K562 (cell line): Measurements from ENCODE around the gene SLC22A3. TPM values are rescaled to one million over a fixed set of nuclear protein-coding genes. Genes with fewer than 3 reads are reported as not detected.

ENCODE experiments used
- ATAC-seq: fragments of 200-7000 bp; cut with Tn5 transposase; 3 replicates; pipeline ENCODE4 v1.9.1; 2020; ENCODE audit warnings: moderate library complexity
- BruUV-seq: library from RNA; stranded (reverse); fragments of 400-500 nt; replicated peaks from 2 replicates; lab custom pipeline; 2021; lab: Mats Ljungman, UMichigan
- CTCF ChIA-PET: fragments of 300-600 bp; formaldehyde crosslinking; extraction: SDS; loops from one replicate; lab custom pipeline; 2021; ENCODE audit warnings: low intra/inter-chr PET ratio; lab: Yijun Ruan, JAX
- POLR2A ChIA-PET: fragments of 300-600, 350-650 bp; sonication (Branson Sonifier 250); formaldehyde crosslinking; extraction: SDS; loops from one replicate; lab custom pipeline; 2021; ENCODE audit warnings: antibody characterized with exemption, inconsistent platforms; lab: Yijun Ruan, JAX
- DNase-seq, 4 experiments: peaks; one replicate each; pipeline versions ENCODE4 v3.0.0 to v3.0.0-alpha.2; 2011 to 2018; ENCODE audit warnings: low spot score in 3 of 4, mixed read lengths in 3 of 4; ENCODE audit errors: extremely low read depth in 1 of 4
- FAIRE-seq: peaks from 2 replicates; lab custom pipeline; 2011; peaks lifted over from hg19 to GRCh38; lab: Jason Lieb, UNC
- H2AFZ ChIP-seq: 2 replicates; pipeline ENCODE4 v1.6.0; 2011; ENCODE audit warnings: low read depth, low read length, control low read depth, inconsistent platforms
- H3K27ac ChIP-seq: fragments of 200-600 bp; 3 replicates; pipeline ENCODE4 v1.8.0; 2011; ENCODE audit warnings: low read depth, mild to moderate bottlenecking, control low read depth, inconsistent platforms, low read length, moderate library complexity, mixed read lengths; ENCODE audit errors: extremely low read depth
- H3K27me3 ChIP-seq, 2 experiments: fragments of 300-600 bp in 1 of 2; 2 replicates in 1 of 2; 3 replicates in 1 of 2; pipeline versions ENCODE4 v1.6.0 to v1.8.0; 2011; ENCODE audit warnings: inconsistent platforms in 2 of 2, low read length in 2 of 2, mild to moderate bottlenecking in 1 of 2, mixed read lengths in 1 of 2, moderate library complexity in 1 of 2; ENCODE audit not compliant: control insufficient read depth in 2 of 2, insufficient read depth in 2 of 2
- H3K36me3 ChIP-seq: fragments of 300-600 bp; 3 replicates; pipeline ENCODE4 v1.8.0; 2011; ENCODE audit warnings: mild to moderate bottlenecking, low read length, inconsistent platforms; ENCODE audit not compliant: control insufficient read depth, insufficient read depth
- H3K4me1 ChIP-seq, 2 experiments: fragments of 200-600 bp in 1 of 2; replicated peaks in 1 of 2; 2 replicates in 1 of 2; 3 replicates in 1 of 2; pipeline versions ENCODE4 v1.5.1 to v1.8.0; 2011; ENCODE audit warnings: inconsistent platforms in 2 of 2, low read length in 2 of 2, mild to moderate bottlenecking in 1 of 2, mixed read lengths in 1 of 2, moderate library complexity in 1 of 2; ENCODE audit not compliant: control insufficient read depth in 2 of 2, insufficient read depth in 2 of 2
- H3K4me2 ChIP-seq: 2 replicates; pipeline ENCODE4 v1.6.1; 2011; ENCODE audit warnings: low read length, control low read depth, inconsistent platforms, mixed read lengths; ENCODE audit not compliant: insufficient read depth
- H3K4me3 ChIP-seq: fragments of 200-600 bp; sonication (generic), shearing (Covaris generic); 2 replicates; pipeline ENCODE4 v1.5.1; 2016; ENCODE audit warnings: control low read depth, inconsistent platforms
- H3K79me2 ChIP-seq: fragments of 200-600 bp; 3 replicates; pipeline ENCODE4 v1.8.0; 2011; ENCODE audit warnings: low read length, inconsistent platforms; ENCODE audit not compliant: control insufficient read depth, insufficient read depth
- H3K9ac ChIP-seq, 2 experiments: 2 replicates each; pipeline versions ENCODE4 v1.6.0 to v1.6.1; 2011; ENCODE audit warnings: low read depth in 2 of 2, low read length in 2 of 2, control low read depth in 1 of 2, inconsistent platforms in 1 of 2, mild to moderate bottlenecking in 1 of 2, mixed read lengths in 1 of 2; ENCODE audit not compliant: insufficient read depth in 1 of 2
- H3K9me1 ChIP-seq: one replicate; pipeline ENCODE4 v1.6.0; 2011; ENCODE audit warnings: inconsistent platforms, mild to moderate bottlenecking, low read length, moderate library complexity; ENCODE audit not compliant: control insufficient read depth, insufficient read depth
- H3K9me3 ChIP-seq: replicated peaks from 2 replicates; pipeline ENCODE4 v1.5.1; 2011; ENCODE audit warnings: low read depth, low read length, inconsistent platforms; ENCODE audit not compliant: control insufficient read depth, insufficient read depth
- H4K20me1 ChIP-seq: replicated peaks from 2 replicates; pipeline ENCODE4 v1.6.1; 2011; ENCODE audit warnings: low read length, inconsistent platforms, mixed read lengths; ENCODE audit not compliant: control insufficient read depth, insufficient read depth
- ADNP ChIP-seq: fragments of 200-800 bp; sonication (Bioruptor generic); IDR thresholded peaks from 2 replicates; pipeline ENCODE4 v1.6.1; 2016; ENCODE audit warnings: missing genetic modification characterization, missing compliant biosample characterization
- CHD2 ChIP-seq: IDR thresholded peaks from 2 replicates; pipeline ENCODE4 v1.6.1; 2011; ENCODE audit warnings: low read depth, low read length
- IFI16 ChIP-seq: fragments of 250-450 bp; sonication (Bioruptor Pico); IDR thresholded peaks from 2 replicates; pipeline ENCODE4 v2.1.2; 2022; ENCODE audit warnings: mild to moderate bottlenecking, inconsistent platforms
- L3MBTL2 ChIP-seq: fragments of 450-650 bp; IDR thresholded peaks from 2 replicates; pipeline ENCODE4 v1.6.1; 2016; ENCODE audit warnings: mild to moderate bottlenecking, moderate library complexity
- NCOA1 ChIP-seq: fragments of 450-650 bp; IDR thresholded peaks from 2 replicates; pipeline ENCODE4 v1.6.1; 2016; ENCODE audit warnings: low read depth
- NFYB ChIP-seq: IDR thresholded peaks from 2 replicates; pipeline ENCODE4 v1.6.1; 2011; ENCODE audit warnings: mild to moderate bottlenecking, moderate library complexity; ENCODE audit not compliant: insufficient read length; ENCODE audit errors: extremely low read depth
- PCBP2 ChIP-seq: fragments of 200-400 bp; formaldehyde crosslinking; IDR thresholded peaks from 2 replicates; pipeline ENCODE4 v1.6.1; 2018; ENCODE audit warnings: low read length, low read depth, mild to moderate bottlenecking, moderate library complexity; ENCODE audit not compliant: poor library complexity, severe bottlenecking
- SLC30A9 ChIP-seq: fragments of 250-450 bp; sonication (Bioruptor Pico); IDR thresholded peaks from 2 replicates; pipeline ENCODE4 v1.8.0; 2022; ENCODE audit warnings: mild to moderate bottlenecking, moderate library complexity
- SNRNP70 ChIP-seq: fragments of 200-400 bp; formaldehyde crosslinking; optimal IDR thresholded peaks from 2 replicates; pipeline ENCODE3; 2017; ENCODE audit warnings: low read depth, low read length
- SP1 ChIP-seq: sonication (generic); formaldehyde crosslinking; IDR thresholded peaks from 2 replicates; pipeline ENCODE4 v1.8.1; 2022; ENCODE audit warnings: mild to moderate bottlenecking, missing genetic modification reagents
- SRSF7 ChIP-seq: fragments of 200-400 bp; formaldehyde crosslinking; optimal IDR thresholded peaks from 2 replicates; pipeline ENCODE3; 2017; ENCODE audit warnings: mild to moderate bottlenecking, low read depth, low read length
- TAF7 ChIP-seq: fragments of 450-650 bp; IDR thresholded peaks from 2 replicates; pipeline ENCODE4 v1.6.1; 2016; ENCODE audit warnings: missing genetic modification characterization, missing compliant biosample characterization
- U2AF1 ChIP-seq: fragments of 200-400 bp; formaldehyde crosslinking; optimal IDR thresholded peaks from 2 replicates; pipeline ENCODE3; 2017; ENCODE audit warnings: mild to moderate bottlenecking, low read depth, low read length, moderate library complexity
- ZKSCAN8 ChIP-seq: fragments of 200-800 bp; sonication (Bioruptor generic); IDR thresholded peaks from 2 replicates; pipeline ENCODE4 v1.6.1; 2016; ENCODE audit warnings: missing genetic modification characterization, missing compliant biosample characterization
- ZNF707 ChIP-seq: fragments of 250-450 bp; sonication (Bioruptor Pico); conservative IDR thresholded peaks from 2 replicates; pipeline ENCODE4 v1.8.0; 2022; ENCODE audit warnings: inconsistent platforms, mild to moderate bottlenecking, moderate library complexity
- ZNF778 ChIP-seq: fragments of 450-650 bp; formaldehyde crosslinking; IDR thresholded peaks from 2 replicates; pipeline ENCODE4 v1.4.0; 2020; ENCODE audit warnings: mild to moderate bottlenecking, moderate library complexity
- WGBS: fragments of 100-300 bp; shearing (Covaris generic); methylation state at CpG from one replicate; pipeline ENCODE4 v1.1.6; 2016; ENCODE audit warnings: low coverage, mixed read lengths; ENCODE audit not compliant: insufficient coverage; ENCODE audit errors: missing lambda C conversion rate; 5-methylcytosine and 5-hydroxymethylcytosine counted together
- in situ Hi-C: fragments of 300-500 bp; cut with MboI; formaldehyde crosslinking; loops from 4 replicates; pipeline ENCODE4 v1.15.0; 2018; ENCODE audit warnings: inconsistent platforms, mixed read lengths
- intact Hi-C: fragments of 100-400 bp; cut with micrococcal nuclease; formaldehyde crosslinking; loops from 2 replicates; pipeline ENCODE4 v1.14.2; 2022
- polyA plus RNA-seq, 8 experiments: library from polyadenylated mRNA; depleted of rRNA in 4 of 8; stranded (reverse) in 5 of 8; unstranded in 3 of 8; fragments of >200 nt; fragmentation: Nextera tagmentation in 2 of 8; fragmentation: Illumina TruSeq in 1 of 8; extraction: Ambion mirVana in 2 of 8; extraction: Trizol in 1 of 8; gene quantifications; 2 replicates each; pipeline versions ENCODE4 v1.2.1 to v1.2.3, GENCODE V29; 2011 to 2014; ENCODE audit warnings: inconsistent platforms in 1 of 8, missing spikeins in 1 of 8
- total RNA-seq, 7 experiments: library from RNA; depleted of rRNA in 6 of 7; stranded (reverse); fragments of >200 nt in 6 of 7; fragmentation: Illumina TruSeq in 2 of 7; extraction: Trizol in 2 of 7; gene quantifications; 2 replicates each; pipeline versions ENCODE4 v1.2.1 to v1.2.3, GENCODE V29; 2011 to 2021; ENCODE audit warnings: low replicate concordance in 1 of 7
- TF ChIP-seq, protein P1 (sequence below): IDR thresholded peaks from 2 replicates; pipeline ENCODE4 v1.6.1; 2016; ENCODE audit warnings: missing genetic modification characterization, missing compliant biosample characterization
- TF ChIP-seq, protein P2 (sequence below): fragments of 250-450 bp; sonication (Bioruptor Pico); IDR thresholded peaks from 2 replicates; pipeline ENCODE4 v1.5.0; 2021
- TF ChIP-seq, protein P3 (sequence below): sonication (generic); formaldehyde crosslinking; IDR thresholded peaks from 2 replicates; pipeline ENCODE4 v1.8.1; 2023; ENCODE audit warnings: mild to moderate bottlenecking, missing genetic modification reagents

The SLC22A3 gene
- total and polyA plus RNA-seq, 9 of the 15 experiments (the other 6 are each of a cell fraction or from before 2014, with no cell fraction given), result not detected

DNA sequence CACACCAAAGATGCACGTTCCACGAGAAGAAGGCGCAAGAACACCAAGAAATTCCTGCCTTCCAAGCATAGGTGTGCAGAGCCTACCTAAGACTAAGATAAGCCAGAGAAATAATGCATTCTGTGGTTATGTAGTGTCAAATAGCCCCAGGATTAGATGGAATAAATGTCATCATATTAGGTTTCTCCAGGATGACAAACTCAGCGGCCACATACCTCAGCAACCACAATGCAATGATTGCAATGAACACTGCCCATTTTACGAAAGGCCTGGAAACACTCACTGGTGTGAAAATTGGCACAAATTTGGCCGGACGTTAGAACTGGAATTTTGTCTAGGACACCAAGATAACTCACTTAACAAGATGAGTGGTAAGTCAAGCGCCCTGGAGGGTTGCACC, 129.7 kb downstream of the SLC22A3 start (continued):
- TF ChIP-seq, protein P1, sequence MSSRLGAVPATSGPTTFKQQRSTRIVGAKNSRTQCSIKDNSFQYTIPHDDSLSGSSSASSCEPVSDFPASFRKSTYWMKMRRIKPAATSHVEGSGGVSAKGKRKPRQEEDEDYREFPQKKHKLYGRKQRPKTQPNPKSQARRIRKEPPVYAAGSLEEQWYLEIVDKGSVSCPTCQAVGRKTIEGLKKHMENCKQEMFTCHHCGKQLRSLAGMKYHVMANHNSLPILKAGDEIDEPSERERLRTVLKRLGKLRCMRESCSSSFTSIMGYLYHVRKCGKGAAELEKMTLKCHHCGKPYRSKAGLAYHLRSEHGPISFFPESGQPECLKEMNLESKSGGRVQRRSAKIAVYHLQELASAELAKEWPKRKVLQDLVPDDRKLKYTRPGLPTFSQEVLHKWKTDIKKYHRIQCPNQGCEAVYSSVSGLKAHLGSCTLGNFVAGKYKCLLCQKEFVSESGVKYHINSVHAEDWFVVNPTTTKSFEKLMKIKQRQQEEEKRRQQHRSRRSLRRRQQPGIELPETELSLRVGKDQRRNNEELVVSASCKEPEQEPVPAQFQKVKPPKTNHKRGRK (tag), result no peak
- no peak for TF ChIP-seq SLC30A9 (CRISPR knock-in tag)
- TF ChIP-seq SNRNP70, result no peak
- TF ChIP-seq, protein P2, sequence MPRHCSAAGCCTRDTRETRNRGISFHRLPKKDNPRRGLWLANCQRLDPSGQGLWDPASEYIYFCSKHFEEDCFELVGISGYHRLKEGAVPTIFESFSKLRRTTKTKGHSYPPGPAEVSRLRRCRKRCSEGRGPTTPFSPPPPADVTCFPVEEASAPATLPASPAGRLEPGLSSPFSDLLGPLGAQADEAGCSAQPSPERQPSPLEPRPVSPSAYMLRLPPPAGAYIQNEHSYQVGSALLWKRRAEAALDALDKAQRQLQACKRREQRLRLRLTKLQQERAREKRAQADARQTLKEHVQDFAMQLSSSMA (CRISPR knock-in tag), result no peak
- no peak for TF ChIP-seq ZNF778 (CRISPR knock-in tag)
- no peak for TF ChIP-seq SRSF7

DNA sequence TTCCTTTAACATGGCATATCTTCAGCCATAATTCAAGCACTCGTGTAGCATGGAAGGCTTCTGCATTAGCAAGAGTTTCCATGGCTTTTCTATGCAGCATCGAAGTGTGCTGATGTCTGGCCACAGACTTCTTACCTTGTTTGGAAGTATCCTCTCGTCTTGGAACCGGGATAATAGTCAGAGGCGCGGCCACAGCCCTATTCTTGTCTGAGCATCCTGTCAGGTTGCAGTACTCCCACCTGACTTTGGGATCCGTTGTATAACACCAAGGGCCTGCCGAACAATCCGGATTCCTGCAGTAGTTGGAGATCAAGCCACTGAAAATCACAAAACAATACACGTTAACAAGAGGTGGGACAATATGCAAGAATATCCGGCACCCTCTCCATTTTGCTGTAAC, 138.9 kb downstream of the SLC22A3 start:
- in situ Hi-C loops (no loop called here), intact Hi-C loops (no loop called here)
- Histone ChIP-seq H3K27ac (no peak overlapping the region), H3K36me3 (no peaks in the 10 kb centered on the region), H3K27me3 (peaks cover 0 to 7% of the 10 kb centered on the region in 2 experiments; a peak in 1 of 5 replicates), H3K9me1 (no peaks in the 10 kb centered on the region), H3K4me3 (no peak overlapping the region), H3K4me2 (no peak overlapping the region), H3K4me1 (no peaks in the 10 kb centered on the region), H3K9ac (no peak overlapping the region), H3K9me3 (no peaks in the 10 kb centered on the region), H4K20me1 (no peaks in the 10 kb centered on the region), H3K79me2 (no peaks in the 10 kb centered on the region), H2AFZ (no peak overlapping the region)
- WGBS, result 2% methylated on average over 11 of the region's 11 CpGs
- no peak for DNase-seq
- FAIRE-seq, result no peak
- no TSS peak for BruUV-seq
- ChIA-PET CTCF (no interaction called here), POLR2A (interaction anchor here (0.6 kb wide), 1 partner anchor 106 kb away, joined by 5 read pairs; no protein-coding TSS in a partner anchor)
- no peak for ATAC-seq
- TF ChIP-seq U2AF1 (no peak), IFI16 (CRISPR knock-in tag) (no peak), NCOA1 (no peak), ADNP (no peak), NFYB (no peak), CHD2 (no peak), ZNF707 (CRISPR knock-in tag) (no peak), L3MBTL2 (no peak), TAF7 (tag) (no peak), PCBP2 (no peak), ZKSCAN8 (CRISPR knock-in tag) (no peak), SP1 (CRISPR knock-in tag) (no peak)
- TF ChIP-seq, protein P3, sequence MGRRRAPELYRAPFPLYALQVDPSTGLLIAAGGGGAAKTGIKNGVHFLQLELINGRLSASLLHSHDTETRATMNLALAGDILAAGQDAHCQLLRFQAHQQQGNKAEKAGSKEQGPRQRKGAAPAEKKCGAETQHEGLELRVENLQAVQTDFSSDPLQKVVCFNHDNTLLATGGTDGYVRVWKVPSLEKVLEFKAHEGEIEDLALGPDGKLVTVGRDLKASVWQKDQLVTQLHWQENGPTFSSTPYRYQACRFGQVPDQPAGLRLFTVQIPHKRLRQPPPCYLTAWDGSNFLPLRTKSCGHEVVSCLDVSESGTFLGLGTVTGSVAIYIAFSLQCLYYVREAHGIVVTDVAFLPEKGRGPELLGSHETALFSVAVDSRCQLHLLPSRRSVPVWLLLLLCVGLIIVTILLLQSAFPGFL, result no peak
